ENCODE measurements around the gene ACTBL2. TPM values are rescaled to one million over a fixed set of nuclear protein-coding genes. Genes with fewer than 3 reads are reported as not detected.

ACTBL2 gene
- total RNA-seq, 1 donor from 2014 or later, result not detected

DNA sequence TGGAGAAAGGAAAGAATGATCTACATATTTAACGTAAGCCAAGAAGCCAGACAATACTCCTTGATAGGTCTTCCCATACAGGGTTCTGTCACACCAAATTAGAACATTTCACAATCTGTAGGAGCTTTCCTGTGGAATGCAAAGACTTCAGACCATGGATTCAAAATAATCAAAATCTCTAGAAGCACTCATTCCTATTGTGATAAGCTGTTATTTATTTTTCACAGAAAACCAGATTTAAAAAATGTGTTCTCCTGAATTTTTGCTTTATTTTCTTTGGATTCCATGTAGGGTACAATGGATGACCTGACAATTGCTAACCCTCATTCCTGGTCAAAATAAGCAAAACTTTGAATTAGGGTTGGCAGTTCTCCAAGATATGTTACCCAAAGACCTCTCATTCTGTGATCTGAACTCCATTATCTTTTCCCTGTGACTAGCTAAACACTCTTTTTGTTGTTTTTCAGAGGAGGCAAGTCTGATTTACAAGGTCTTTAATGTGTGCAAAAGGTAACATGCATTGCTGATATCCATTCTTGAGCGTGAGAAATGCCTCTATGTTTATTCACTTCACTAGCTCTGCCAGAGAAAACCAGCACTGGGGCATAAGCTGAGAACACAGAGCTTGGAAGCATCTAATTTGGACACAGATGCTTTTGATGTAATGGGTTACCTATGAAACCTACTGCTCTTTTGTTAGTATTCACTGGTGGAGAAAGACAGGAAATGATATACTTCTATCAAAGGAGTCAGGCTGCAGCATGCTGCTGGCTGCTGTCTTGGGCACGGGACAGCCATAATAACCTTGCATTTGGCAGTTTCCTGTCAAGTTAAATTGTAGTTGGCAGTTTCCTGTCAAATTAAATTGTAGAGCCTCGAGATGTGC is 31.4 kb downstream of the ACTBL2 start:
- no peak for DNase-seq (ENCODE audit: low spot score)

DNA sequence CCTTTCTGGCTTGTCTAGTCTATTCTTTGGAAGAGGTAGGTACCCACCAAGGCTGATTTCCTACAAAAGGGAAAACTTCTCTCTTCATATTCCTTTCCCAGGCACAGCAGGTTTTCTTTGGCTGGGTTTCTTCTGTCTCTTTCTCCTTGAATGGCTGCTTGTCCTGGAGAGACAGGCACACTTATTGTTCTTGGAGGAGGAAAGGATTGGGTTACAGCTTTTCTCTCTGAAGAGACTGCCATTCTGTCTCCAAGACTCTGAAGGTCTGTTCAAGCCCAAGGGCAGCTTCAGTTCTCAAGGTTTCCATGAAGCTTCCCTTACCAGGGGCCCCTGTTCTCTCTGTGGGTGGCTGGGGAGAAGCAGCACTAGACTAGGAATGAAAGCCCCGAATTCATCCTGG is 33.9 kb downstream of the ACTBL2 start:
- no peak for DNase-seq (ENCODE audit: low spot score)

DNA sequence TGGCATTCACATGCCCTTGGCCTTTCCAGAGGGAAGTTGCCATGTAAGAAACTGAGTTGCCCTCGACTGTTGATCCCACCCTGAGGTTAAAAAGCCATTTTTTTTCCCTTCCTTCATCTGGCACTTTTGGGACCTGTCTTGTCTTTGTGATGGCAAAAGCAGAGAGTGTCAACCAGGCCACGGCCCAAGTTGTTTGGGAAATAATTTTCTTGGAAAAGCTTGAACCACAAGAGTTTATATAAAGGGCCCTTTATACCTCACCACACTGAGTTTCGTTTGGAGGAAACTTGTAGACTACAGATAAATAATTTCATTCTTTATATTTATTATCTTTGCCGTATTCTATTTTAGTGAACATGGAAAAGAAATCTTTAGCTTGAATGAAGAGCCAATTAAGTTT is 34.3 kb downstream of the ACTBL2 start:
- DNase-seq (ENCODE audit: low spot score), result no peak

DNA sequence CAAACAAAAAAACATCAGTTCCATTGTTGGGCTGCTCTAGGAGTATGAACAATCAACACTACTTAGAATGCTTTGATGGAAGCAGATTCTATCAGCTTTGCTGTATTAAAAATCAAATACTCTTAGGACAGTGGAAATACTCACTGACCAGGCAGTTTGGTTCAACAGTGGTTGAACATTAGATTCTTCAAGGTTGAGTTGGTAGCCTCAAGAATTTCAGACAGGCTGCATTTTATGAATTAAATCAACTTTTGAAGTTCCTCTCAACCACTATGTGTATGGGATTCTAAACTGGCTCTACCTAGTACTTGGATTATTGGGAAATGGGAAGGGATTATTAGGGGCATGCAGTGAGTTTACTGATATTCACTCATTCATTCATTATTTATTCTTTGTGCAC is 35.0 kb downstream of the ACTBL2 start:
- DNase-seq (ENCODE audit: low spot score), result no peak

DNA sequence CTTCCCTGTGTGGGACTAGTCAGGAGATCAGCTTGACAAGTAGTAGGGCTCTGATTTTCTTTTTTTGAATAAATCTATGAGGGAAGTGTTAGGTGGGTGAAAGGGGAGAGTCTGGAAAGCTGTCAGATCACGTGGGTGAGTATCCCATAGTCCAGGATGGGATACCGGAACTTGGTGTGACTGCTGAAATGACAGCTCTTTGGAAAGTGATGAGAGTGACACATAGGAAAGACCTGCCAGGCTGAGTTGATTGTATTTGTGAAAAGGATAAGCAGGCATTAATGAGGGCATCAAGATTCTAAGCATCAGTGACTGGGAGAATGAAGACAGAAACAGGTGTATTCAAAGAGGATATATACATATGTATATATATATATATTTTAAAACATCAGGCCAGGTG is 35.6 kb downstream of the ACTBL2 start:
- no peak for DNase-seq (ENCODE audit: low spot score)

DNA sequence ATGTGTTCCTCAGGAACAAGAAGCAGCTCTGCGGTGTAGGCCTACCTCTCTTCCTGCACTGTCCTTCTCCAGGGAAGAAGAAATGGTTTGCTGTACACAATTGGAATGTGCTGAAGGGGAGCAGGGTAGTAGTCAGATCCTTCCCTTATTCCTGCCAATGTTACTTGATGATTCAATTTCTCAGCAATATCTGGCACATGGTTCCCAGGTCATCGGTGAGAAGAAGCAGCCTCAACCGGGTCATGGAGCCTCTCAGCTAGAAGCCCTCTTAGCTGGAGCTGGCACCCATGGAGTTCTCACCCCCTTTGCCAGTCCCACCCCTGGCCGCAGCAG is 36.9 kb downstream of the ACTBL2 start:
- DNase-seq (ENCODE audit: low spot score), result no peak

DNA sequence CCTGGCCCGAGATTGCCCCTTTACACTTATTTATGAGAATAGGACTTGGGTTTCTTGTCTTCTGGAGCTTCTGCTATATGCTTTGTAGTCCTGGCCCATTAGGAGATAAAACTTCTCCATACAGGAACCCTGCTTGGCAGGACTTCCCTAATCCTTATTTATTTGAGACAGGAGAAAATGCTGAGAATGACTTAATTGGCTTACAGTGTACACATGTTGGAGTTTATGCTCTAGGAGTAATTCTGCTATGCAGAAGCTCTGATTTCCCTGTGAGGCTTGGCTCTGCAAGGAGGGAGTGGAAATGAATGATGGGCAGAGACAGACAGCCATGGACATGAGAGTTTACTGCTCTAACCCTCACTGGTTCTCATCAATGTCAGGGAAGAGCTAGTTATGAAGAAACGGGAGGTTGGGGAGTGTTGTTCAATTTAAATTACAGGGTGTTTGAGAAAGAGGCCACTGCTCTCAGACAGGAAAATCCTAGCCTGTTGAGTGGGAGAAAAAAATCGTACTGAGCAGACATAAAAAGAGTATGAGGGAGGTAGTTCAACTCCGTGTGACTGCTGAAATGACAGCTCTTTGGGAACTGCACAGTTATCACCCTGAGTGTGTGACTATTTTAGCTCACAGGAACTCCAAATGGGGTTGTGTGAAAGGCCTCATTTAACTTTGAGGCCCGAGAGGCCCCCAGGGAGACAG is 37.5 kb downstream of the ACTBL2 start:
- DNase-seq (ENCODE audit: low spot score), result no peak

DNA sequence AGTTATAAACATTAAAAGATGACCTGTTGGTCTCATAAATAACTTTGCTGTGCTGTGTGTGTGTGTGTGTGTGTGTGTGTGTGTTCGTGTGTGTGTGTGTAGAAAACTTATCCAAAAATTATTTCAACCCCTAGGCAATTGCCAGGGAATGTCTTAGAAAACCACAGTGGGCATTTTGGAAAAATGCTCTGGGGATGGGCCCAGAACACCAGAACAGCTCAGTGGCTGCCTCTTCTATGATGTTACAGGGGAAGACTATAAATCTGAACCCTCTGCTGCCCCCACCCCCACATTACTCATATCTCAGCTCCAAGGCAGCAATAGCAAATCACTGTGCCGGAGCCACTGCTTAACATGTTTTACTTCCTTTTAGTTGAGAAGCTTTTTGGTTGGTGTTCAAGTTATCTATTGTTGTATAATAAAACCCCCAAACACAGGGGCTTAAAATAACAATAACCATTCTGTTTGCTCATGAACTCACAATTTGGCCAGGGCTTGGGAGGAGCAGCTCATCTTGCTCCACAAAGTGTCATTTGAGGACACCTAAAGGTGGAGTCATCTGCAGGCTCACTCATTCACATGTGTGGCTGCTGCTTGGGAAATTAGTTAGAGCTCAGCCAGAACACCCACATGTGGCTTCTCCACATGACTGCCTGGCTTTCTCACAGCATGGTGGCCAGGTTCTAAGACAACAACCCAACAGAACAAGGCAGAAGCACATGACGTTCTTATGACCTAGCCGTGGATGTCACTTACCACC is 40.4 kb downstream of the ACTBL2 start:
- no peak for DNase-seq (ENCODE audit: low spot score)

DNA sequence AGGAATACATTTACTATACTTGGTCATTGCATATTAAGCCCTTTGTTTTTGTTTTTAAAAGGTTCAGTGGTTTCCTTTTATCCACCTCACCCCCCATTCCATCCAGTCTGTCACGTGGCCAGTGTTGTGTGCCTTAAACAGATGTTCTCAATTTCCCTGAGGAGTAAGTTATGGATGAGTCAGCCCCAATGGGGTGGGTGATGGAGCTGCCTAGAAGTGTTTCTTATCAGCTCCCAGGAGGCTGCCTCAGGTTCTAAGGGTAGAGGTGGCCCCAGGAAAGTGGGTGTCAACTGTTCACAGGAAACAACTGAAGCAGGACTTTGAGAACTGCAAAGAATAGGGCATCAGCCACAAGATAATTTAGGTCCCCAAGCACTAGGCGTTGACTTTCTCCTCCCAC is 41.1 kb downstream of the ACTBL2 start:
- DNase-seq (ENCODE audit: low spot score), result no peak

DNA sequence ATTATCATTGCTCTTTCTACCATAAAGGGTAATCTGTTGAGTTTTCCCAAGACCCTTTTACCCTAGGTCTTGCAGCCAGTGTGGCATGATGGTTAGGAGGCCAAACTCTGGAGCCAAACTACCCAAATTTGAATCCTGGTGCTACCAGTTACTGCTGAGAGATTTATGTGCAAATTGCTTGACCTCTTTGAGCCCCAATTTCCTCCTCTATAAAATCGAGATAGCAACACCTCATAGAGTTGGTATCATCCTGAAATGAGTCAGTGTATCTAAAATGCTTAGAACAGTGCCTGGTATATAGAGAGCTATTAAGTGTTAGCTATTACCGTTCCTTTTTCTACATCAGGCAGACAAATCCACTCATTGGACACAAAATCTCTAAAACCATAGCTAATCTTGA is 43.0 kb downstream of the ACTBL2 start:
- DNase-seq (ENCODE audit: low spot score), result no peak

DNA sequence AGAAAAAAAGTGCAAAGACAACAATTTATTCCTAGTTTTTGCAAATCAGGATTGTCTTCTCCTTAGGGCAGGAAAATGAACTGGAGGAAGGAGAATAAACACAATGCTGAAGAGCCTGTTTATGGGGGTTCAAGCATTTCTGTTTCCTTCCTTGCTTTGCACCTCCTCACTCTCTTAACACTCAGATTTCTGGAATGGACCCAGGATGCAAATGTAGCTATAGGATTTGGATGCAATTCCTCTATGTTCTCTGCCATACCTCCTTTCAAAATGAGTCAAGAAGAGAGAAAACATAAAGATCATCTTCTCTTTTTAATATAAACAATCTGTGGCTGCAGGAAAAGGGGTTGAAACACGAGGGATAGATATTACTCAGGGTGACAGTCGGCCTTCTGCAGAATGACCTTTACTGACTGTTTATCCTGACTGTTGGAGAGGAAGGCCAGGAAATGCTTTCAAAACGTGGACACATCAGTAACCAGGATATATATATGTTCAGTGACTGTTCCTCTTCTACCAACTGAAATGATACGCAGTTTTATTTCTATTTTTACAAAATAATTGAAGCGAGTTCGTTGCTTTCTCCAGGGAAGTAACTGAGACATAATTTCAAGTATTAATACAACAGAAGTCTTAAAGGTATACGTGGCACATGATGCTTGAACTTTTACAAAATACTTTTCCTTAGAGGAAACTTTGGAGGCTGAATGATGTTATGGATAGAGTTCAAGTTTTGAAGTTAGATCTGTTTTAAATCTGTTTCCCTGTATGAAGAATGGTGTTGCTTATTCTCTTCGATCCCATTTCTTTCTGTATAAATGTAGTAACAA is 44.4 kb downstream of the ACTBL2 start:
- no peak for DNase-seq (ENCODE audit: low spot score)

DNA sequence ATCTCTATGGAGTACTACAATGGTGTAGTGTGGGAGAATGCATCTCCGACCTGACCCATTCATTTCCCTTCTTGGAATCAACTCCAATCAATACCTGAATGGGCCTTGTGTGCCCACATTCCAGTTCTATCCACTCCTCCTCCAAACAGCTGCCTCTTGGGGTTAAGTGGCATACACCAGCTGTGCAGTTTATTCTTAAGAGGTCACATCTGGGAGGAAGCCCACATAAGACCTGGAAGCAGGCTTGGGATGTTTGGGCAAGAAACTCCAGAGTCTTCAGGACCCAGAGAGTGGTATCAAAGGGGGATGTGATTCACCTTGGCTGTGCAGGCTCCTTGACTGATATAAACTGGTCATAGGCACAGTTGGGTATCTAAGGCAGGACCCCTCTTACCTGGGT is 46.0 kb downstream of the ACTBL2 start:
- DNase-seq (ENCODE audit: low spot score), result no peak

DNA sequence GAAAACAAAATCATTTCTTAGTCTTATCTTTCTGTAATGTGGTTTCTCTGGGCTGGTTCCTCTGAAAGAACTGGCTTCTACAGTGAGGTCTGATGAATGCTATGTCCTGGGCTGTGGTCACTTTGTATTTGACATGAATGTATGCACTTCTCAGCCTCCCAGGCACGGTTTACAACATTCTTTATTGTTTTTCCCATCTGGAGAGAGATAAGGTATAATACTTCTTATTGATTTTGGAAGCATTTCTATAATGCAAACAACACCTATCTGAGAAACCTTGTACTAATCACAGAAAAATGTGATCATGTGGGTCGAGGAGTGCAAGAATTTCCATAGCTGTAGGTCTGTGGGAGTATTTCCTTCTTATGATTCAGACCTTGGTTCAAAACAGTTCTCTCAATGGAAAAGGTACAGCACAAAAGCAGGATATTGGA is 46.9 kb downstream of the ACTBL2 start:
- no peak for DNase-seq (ENCODE audit: low spot score)

DNA sequence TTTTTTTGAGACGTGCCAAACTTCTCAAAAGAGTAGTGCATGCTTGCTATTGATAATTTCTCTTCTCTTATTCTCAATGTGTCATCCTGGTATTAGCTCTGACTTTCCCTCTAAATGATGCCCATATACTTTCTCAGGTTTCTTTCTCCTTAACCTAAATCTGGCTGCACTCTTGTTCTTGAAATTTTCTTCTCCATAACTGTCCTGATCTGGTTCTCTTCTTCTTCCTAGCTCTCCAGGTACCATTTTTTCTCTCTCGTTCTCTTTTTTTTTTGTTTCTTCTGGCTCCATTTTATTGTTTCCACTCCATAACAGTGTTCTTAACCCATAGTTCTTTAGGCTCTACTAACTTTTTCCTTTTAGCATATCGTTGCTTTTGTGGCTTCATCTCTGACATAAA is 47.9 kb downstream of the ACTBL2 start:
- DNase-seq (ENCODE audit: low spot score), result no peak

DNA sequence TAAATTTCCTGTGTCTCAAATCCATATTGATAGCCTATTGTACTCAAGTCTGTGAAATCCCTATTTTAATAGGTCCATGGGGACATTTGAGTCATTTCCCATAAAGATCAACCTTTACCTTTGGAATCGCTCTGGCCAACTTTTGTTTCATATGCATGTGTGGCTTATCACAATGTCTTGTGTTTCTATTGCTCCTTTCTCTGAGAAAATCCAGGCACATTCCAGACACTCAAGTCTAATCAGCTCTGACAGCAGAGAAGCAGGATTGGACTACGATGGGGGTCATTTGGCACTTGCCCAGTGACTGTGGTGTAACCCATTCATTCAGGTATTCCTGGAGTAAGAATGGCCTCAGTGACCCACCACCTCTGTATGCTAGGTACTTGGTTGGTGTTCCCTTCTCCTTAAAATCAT is 48.4 kb downstream of the ACTBL2 start:
- no peak for DNase-seq (ENCODE audit: low spot score)

DNA sequence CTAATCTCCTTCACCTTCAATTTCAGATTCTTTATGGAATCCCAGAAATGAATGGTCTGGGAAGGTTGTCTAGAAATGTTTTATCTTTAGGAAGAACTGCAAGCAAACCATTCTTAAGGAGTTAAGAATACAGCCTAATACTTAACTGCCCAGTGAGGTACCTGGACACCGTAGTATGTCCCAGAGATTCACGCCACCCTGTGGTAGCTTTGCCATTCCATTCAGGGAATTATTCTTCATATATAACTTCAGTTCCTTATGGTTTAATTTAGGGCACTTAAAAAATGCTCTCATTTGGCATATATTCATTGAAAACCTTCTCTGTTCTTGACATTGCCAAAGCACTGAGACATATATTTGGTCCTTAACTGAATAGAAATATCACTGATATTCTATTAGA is 49.7 kb downstream of the ACTBL2 start:
- no peak for DNase-seq (ENCODE audit: low spot score)

DNA sequence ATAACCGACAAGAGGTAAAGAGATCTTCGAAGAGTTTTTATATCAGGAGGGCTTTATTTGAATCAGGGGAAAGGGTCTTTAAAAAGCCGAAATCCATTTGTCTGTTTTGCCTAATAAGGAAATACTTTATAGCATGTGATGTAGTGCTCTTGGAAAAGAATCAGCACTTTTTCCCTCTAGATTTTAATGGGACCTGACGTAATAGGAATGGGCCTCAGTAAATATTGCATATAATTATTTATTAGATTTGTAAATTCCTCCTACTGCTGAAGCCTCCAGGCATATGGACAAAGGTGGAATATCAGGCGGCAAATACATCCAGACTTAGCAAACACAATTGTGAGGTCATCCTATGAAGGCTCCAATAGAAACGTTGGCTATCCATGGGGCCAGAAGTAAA is 50.9 kb downstream of the ACTBL2 start:
- DNase-seq (ENCODE audit: low spot score), result no peak

Data from mesenteric fat pad (tissue), 1 donor.